GM12872 (cell line): Measurements from ENCODE around the gene GADD45B.

Experiments used
- CTCF ChIP-seq: IDR thresholded peaks from 3 replicates; pipeline ENCODE4 v1.5.1; 2011; ENCODE audit warnings: low read depth, mild to moderate bottlenecking, low read length, moderate library complexity; ENCODE audit not compliant: insufficient read depth

Gene GADD45B

GRCh38 chr19:2483084-2483483, 7.2 kb downstream of the GADD45B start:
- no peak for TF ChIP-seq CTCF

GRCh38 chr19:2483484-2484151, 7.7 kb downstream of the GADD45B start:
- no peak for TF ChIP-seq CTCF

GRCh38 chr19:2484178-2484937, 8.4 kb downstream of the GADD45B start:
- no peak for TF ChIP-seq CTCF

GRCh38 chr19:2485428-2485827, 9.5 kb downstream of the GADD45B start:
- TF ChIP-seq CTCF, result no peak

- no peak for TF ChIP-seq CTCF
Measured at GRCh38 chr19:2487090-2487489, 11.2 kb downstream of the GADD45B start.

- TF ChIP-seq CTCF, result no peak
Measured at GRCh38 chr19:2487842-2488241, 11.9 kb downstream of the GADD45B start.

GRCh38 chr19:2488405-2488941, 12.5 kb downstream of the GADD45B start:
- no peak for TF ChIP-seq CTCF
